ENCODE data around the gene PIK3AP1.

DNA sequence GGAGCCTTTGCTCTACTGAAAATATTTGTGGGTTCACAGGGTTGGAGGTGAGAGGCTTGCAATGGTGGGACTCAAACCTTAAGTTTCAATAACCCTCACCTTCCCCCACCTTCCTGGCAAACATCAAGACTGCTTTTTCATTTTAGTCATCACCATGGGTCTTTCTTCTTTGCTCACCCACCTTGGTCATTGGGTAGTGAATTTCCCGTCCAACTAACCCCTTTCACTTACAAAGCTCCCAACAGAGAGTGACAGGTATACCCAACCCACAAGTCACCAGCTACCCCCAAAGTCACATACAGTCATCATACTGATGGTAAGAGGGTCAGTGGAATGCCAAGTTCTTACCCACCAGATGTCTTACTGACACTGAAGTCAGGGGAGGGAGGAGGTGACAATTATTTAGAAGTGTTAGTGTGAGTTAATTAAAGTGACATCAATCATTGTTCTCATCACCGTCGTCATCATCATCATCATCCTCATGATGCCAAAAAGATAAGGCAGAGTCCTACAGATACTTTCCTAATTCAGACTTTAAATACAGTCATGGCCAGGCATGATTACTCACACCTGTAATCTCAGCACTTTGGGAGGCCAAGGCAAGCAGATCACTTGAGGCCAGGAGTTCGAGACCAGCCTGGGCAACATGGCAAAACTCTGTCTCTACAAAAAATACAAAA, 49.0 kb downstream of the PIK3AP1 start:
- TF ChIP-seq, protein P1, sequence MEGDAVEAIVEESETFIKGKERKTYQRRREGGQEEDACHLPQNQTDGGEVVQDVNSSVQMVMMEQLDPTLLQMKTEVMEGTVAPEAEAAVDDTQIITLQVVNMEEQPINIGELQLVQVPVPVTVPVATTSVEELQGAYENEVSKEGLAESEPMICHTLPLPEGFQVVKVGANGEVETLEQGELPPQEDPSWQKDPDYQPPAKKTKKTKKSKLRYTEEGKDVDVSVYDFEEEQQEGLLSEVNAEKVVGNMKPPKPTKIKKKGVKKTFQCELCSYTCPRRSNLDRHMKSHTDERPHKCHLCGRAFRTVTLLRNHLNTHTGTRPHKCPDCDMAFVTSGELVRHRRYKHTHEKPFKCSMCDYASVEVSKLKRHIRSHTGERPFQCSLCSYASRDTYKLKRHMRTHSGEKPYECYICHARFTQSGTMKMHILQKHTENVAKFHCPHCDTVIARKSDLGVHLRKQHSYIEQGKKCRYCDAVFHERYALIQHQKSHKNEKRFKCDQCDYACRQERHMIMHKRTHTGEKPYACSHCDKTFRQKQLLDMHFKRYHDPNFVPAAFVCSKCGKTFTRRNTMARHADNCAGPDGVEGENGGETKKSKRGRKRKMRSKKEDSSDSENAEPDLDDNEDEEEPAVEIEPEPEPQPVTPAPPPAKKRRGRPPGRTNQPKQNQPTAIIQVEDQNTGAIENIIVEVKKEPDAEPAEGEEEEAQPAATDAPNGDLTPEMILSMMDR (IDR thresholded peaks at IDR 0.05 in 2 of 3, conservative IDR thresholded peaks at IDR 0.05 in 1 of 3; ENCODE audit: borderline replicate concordance in 1 of 3, insufficient read depth in 1 of 3, low read depth in 2 of 3, low read length in 2 of 3) = no peak
- TF ChIP-seq, protein P2, sequence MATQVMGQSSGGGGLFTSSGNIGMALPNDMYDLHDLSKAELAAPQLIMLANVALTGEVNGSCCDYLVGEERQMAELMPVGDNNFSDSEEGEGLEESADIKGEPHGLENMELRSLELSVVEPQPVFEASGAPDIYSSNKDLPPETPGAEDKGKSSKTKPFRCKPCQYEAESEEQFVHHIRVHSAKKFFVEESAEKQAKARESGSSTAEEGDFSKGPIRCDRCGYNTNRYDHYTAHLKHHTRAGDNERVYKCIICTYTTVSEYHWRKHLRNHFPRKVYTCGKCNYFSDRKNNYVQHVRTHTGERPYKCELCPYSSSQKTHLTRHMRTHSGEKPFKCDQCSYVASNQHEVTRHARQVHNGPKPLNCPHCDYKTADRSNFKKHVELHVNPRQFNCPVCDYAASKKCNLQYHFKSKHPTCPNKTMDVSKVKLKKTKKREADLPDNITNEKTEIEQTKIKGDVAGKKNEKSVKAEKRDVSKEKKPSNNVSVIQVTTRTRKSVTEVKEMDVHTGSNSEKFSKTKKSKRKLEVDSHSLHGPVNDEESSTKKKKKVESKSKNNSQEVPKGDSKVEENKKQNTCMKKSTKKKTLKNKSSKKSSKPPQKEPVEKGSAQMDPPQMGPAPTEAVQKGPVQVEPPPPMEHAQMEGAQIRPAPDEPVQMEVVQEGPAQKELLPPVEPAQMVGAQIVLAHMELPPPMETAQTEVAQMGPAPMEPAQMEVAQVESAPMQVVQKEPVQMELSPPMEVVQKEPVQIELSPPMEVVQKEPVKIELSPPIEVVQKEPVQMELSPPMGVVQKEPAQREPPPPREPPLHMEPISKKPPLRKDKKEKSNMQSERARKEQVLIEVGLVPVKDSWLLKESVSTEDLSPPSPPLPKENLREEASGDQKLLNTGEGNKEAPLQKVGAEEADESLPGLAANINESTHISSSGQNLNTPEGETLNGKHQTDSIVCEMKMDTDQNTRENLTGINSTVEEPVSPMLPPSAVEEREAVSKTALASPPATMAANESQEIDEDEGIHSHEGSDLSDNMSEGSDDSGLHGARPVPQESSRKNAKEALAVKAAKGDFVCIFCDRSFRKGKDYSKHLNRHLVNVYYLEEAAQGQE (IDR thresholded peaks at IDR 0.05; ENCODE audit: low read depth) = no peak
- TF ChIP-seq, protein P3, sequence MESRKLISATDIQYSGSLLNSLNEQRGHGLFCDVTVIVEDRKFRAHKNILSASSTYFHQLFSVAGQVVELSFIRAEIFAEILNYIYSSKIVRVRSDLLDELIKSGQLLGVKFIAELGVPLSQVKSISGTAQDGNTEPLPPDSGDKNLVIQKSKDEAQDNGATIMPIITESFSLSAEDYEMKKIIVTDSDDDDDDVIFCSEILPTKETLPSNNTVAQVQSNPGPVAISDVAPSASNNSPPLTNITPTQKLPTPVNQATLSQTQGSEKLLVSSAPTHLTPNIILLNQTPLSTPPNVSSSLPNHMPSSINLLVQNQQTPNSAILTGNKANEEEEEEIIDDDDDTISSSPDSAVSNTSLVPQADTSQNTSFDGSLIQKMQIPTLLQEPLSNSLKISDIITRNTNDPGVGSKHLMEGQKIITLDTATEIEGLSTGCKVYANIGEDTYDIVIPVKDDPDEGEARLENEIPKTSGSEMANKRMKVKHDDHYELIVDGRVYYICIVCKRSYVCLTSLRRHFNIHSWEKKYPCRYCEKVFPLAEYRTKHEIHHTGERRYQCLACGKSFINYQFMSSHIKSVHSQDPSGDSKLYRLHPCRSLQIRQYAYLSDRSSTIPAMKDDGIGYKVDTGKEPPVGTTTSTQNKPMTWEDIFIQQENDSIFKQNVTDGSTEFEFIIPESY (IDR thresholded peaks at IDR 0.05; ENCODE audit: extremely low read depth, insufficient replicate concordance, low read length) = no peak
- no peak for TF ChIP-seq EZH2phosphoT487 (IDR thresholded peaks at IDR 0.05; ENCODE audit: borderline replicate concordance)
- TF ChIP-seq EZH2 (IDR thresholded peaks at IDR 0.05) = no peak
- no peak for TF ChIP-seq POLR2AphosphoS5 (IDR thresholded peaks at IDR 0.05; ENCODE audit: low read depth, low read length)
- no peak for TF ChIP-seq RAD21 (IDR thresholded peaks at IDR 0.05; ENCODE audit: low read depth)
- no peak for TF ChIP-seq TCF7L2 (IDR thresholded peaks at IDR 0.05; ENCODE audit: borderline replicate concordance, extremely low read depth, insufficient read depth, insufficient read length)

All from HCT116 (cell line).